GM04504 (cell line): ENCODE results near the gene CAMTA1.

Source experiments
- DNase-seq: peaks from one replicate; pipeline ENCODE4 v3.0.0-alpha.2; 2012; ENCODE audit warnings: low read depth

Gene CAMTA1

DNA sequence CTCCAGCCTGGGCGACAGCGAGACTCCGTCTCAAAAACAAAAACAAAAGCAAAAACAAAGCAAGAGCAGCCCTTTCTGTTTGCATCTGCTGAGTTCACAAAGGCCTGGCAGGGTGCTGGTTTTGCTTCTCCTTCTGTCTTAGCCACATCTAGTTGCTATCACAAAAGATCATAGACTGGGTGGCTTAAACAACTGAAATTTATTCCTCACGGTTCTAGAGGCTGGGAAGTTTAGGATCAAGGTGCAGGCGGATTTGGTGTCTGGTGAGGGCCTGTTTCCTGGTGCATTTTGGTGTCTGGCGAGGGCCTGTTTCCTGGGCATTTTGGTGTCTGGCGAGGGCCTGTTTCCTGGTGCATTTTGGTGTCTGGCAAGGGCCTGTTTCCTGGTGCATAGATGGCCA lies 471.3 kb downstream of the CAMTA1 start:
- no peak for DNase-seq

- no peak for DNase-seq
These were observed 472.0 kb downstream of the CAMTA1 start for GRCh38 chr1:7257225-7257624.

DNA sequence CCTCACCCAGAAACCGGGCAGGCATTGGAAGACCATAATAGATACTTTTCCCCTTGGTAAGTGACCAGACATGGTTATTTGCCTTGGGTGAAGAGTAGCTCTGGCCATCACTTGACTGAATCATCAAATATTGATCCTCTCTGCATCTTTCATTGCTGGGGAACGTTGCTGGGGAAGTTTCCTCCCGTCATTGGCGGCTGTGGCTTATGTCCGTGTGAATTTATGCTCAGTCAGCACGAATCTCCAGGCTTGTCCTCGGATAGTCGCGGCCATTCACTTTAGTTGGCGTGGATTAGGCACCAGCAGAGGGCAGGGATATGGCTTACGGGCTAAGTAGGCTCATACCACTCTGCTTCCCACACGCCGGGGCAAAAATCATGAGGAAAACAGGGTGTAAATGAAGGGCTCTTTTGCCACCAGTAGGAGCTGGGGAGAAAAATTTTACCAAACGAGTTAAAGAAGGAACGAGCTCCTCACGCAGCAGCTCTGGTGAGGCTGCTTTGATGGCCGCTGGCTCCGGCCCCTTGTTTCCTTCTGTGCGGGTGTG lies 473.4 kb downstream of the CAMTA1 start:
- no peak for DNase-seq

GRCh38 chr1:7259955-7260354 lies 474.7 kb downstream of the CAMTA1 start:
- no peak for DNase-seq

- no peak for DNase-seq
These were observed 476.2 kb downstream of the CAMTA1 start for GRCh38 chr1:7261490-7261889.

DNA sequence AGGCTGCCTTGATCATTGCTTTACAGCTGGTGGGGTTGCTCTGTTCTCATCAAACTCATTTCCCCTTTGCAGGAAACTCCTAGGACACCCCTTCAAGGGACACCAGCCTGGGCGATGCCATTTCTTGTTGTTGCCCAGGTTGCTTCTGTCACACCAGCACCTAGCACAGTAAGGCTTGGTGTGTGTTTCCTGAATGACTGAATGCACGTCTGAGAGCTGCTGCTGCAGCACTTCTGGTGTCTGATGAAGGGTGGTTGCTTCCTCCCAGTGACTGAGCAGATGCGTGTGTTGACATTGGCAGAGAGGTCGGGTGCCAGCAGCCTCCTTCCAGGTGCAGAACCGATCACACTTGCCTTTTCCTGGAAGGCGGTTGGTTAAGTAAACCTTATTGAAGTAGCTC lies 477.4 kb downstream of the CAMTA1 start:
- no peak for DNase-seq

DNA sequence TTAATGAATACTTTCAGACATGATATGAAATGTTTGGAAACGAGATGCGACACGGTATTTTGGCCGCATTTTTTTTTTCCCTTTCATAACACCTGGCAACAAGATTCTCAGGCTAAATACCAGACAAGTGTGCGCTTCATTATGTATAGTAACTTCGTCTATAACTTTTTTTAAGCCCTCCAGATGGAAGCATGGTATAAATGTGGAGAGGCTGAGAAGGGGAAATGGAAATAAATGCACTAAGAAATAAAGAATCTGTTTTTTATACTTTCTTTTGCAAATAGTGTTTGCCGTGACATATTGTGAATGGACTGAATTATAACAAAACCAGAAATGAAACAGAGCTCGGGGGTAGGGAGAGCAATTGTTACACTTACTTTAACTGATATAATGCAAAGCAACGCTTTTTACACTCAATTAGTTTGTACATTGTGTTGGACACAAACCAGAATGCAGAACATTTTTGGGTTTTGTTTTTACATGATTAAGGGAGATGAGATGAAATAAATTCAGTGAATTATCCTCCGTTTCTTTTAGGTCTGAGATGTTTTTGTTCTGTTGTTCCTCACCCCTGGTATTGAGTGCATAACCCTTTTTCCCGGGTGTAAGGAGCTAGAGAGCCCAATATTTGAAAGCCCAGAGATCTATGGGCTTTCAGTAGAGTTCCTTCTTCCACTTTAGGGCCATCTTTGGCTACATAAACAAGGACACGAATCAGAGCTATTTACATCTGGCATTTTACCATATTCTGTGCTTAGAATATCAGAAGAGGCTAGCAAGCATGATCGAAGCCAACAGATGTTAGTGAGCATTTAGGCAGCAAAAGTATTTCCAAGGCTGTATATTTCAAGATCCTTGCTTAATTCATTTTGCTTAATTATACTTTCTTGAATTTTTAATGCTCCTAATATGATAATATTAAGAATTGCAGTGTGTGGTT lies 478.0 kb downstream of the CAMTA1 start:
- no peak for DNase-seq

DNA sequence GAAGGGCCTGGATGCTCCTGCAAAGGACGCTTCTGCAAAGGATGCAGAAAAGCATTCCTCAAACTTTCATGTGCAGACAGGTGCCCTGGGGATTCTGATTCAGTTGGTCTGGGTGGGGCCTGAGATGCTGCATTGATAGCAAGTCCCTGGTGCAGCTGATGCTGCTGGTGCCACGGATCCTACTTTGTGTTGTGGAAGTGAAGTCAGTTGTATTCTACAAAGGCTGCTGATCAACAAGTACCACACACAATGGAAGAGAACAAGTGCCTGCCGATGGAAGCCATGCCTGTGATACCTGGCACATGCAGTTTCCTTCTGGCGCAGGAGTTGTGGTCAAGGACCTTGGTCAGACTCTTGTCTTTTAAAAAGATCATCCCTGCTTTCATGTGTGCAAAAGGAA lies 478.8 kb downstream of the CAMTA1 start:
- DNase-seq: no peak

GRCh38 chr1:7265771-7266371 lies 480.6 kb downstream of the CAMTA1 start:
- DNase-seq: peak; percentile 53

DNA sequence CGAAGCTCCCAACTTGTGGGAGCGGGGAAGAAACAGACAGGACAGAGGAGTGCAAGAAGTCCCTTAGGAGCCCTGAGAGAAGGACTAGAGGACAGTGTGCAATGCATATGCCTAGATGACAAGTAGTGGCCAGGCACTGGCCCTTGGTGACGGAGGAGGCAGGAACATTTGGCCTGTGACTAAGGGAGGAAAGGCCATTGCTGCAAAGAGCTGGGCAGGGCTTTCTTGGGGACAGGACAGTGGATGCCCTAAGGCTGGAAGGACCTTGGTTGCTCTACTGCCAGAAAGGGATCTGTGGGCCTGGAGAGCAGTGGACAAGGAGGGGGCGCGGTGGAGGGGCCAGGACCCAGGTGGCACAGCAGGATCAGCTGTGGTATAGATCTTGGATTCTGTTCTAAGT lies 481.3 kb downstream of the CAMTA1 start:
- no peak for DNase-seq

GRCh38 chr1:7267493-7267892 lies 482.2 kb downstream of the CAMTA1 start:
- no peak for DNase-seq

DNA sequence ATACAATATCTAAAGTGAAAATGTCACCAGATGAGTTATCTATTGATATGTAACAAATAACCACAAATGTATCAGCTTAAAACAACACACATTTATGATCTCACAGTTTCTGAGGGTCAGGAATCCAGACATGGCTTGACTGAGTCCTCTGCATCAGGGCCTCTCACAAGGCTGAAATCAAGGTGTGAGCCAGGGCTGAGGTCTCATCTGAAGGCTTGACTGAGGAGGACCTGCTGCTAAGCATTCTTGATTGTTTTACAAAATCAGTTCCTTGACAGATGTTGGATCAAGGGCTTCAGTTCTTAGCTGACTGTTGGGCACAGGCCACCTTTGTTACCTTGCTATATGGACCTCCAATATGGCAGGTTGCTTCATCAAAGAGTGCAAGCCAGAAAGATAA lies 483.7 kb downstream of the CAMTA1 start:
- no peak for DNase-seq

DNA sequence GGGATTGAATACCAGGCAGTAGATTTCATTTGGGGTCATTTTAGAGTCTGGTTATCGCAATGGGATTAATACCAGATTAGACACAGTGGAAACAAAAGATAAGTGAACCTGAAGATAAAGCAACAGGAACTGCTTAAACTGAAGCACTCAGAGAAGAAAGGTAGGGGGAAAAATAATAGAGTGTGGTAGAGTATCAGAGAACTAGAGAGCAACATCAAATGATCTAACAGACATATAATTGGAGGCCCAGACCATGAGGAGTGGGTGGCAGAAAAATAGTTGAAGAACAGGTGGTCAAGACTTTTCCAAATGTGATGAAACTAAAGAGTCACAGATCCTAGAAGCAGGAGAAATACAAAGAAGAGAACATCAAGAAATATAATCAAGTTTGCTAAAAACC lies 484.3 kb downstream of the CAMTA1 start:
- no peak for DNase-seq

DNA sequence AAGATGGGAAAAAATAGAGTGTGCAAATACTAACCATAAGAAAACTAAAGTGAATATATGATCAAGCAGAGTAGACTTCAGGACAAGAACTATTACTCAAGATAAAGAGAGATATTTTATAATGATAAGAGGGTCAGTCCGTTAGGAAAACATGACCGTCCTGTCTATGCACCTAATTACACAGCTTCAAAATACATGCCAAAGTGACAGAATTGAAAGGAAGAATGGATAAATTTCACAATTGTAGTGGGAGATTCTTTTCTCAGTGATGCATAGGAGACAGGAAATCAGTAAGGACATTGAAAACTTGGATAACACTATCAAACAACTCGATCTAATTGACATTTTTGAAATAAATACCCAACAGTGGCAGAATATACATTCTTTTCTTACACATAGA lies 489.0 kb downstream of the CAMTA1 start:
- no peak for DNase-seq

- no peak for DNase-seq
These were observed 492.8 kb downstream of the CAMTA1 start for GRCh38 chr1:7278045-7278444.

- no peak for DNase-seq
These were observed 493.8 kb downstream of the CAMTA1 start for GRCh38 chr1:7278827-7279765.

GRCh38 chr1:7279769-7280168 lies 494.5 kb downstream of the CAMTA1 start:
- DNase-seq: no peak

GRCh38 chr1:7280347-7280960 lies 495.2 kb downstream of the CAMTA1 start:
- no peak for DNase-seq

- DNase-seq: peak; percentile 76
These were observed 496.6 kb downstream of the CAMTA1 start for GRCh38 chr1:7281821-7282220.

DNA sequence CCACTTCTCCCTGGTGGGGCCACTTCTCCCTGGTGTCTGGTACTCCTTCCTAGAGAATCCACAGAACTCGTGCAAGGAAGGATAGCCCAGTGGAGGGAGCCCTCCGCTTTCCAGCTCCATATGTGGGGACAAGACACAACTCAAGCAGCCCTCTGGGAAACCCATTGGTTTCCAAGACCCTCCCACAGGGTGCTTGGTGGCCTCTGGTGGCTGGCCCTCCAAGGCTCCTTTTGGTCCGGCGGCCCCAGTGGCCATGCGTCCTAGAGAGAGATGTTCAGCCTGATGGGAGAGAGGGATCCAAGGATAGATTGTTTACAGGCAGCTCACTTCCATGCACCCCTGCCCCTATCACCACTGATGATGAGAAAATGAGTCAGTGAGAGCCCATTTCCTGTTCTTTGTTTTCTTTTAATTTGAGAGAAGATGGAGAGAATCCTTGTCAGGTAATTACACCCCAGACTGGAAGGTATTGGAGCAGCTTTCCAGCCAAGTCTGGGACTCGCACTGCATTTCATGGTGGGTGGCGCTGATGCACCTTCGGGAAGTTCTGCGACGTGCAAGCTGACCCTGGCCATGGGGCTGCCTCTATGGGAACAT lies 499.7 kb downstream of the CAMTA1 start:
- DNase-seq: no peak

GRCh38 chr1:7285856-7286454 lies 500.7 kb downstream of the CAMTA1 start:
- no peak for DNase-seq
